ENCODE data around the gene CHSY3.

CHSY3 gene

GRCh38 chr5:129903466-129904101 is 681 bp upstream of the CHSY3 start:
- DNase-seq (ENCODE audit: low spot score) = no peak
- TF ChIP-seq CTCF (IDR thresholded peaks at IDR 0.05; ENCODE audit: extremely low read depth, missing control alignments) = no peak

GRCh38 chr5:129904667-129905472 is 605 bp downstream of the CHSY3 start:
- peak; percentile 52 for DNase-seq (ENCODE audit: low spot score)
- no peak for TF ChIP-seq CTCF (IDR thresholded peaks at IDR 0.05; ENCODE audit: extremely low read depth, missing control alignments)

- peak; percentile 24 for DNase-seq (ENCODE audit: low spot score)
- no peak for TF ChIP-seq CTCF (IDR thresholded peaks at IDR 0.05; ENCODE audit: extremely low read depth, missing control alignments)
Observed at GRCh38 chr5:129905473-129906176, 1.4 kb downstream of the CHSY3 start.

- DNase-seq (ENCODE audit: low spot score) = no peak
- TF ChIP-seq CTCF (IDR thresholded peaks at IDR 0.05; ENCODE audit: extremely low read depth, missing control alignments) = no peak
Observed at GRCh38 chr5:129906177-129906887, 2.1 kb downstream of the CHSY3 start.

GRCh38 chr5:129909225-129909624 is 5.0 kb downstream of the CHSY3 start:
- DNase-seq (ENCODE audit: low spot score) = no peak
- no peak for TF ChIP-seq CTCF (IDR thresholded peaks at IDR 0.05; ENCODE audit: extremely low read depth, missing control alignments)

GRCh38 chr5:129912601-129913255 is 8.5 kb downstream of the CHSY3 start:
- no peak for TF ChIP-seq CTCF (IDR thresholded peaks at IDR 0.05; ENCODE audit: extremely low read depth, missing control alignments)
- DNase-seq (ENCODE audit: low spot score) = no peak
